ENCODE data around the gene NTRK1. TPM values are rescaled to one million over a fixed set of nuclear protein-coding genes. Genes with fewer than 3 reads are reported as not detected.

NTRK1 gene
- total RNA-seq, 3 donors from 2014 or later (not counting 1 experiment from before 2014, with no cell fraction given) = 1.7 to 16.7 (median 2.4) TPM

GRCh38 chr1:156885314-156885713 is 24.6 kb downstream of the NTRK1 start:
- no peak overlapping the region for H3K27ac ChIP-seq (ENCODE audit: low read length)
- Mint-ChIP-seq H3K27me3 (ENCODE audit: low read depth in 2 of 2) (peaks cover 24 to 33% of the 10 kb centered on the region in 2 donors), H3K27ac (no peak overlapping the region), H3K4me3 (no peak overlapping the region), H3K36me3 (no peaks in the 10 kb centered on the region), H3K9me3 (no peaks in the 10 kb centered on the region), H3K4me1 (peaks cover 5 to 6% of the 10 kb centered on the region in 2 donors)
- no peaks in the 10 kb centered on the region for H3K36me3 ChIP-seq (ENCODE audit: control insufficient read depth, insufficient read depth, low read length)
- H3K4me1 ChIP-seq (ENCODE audit: control insufficient read depth, insufficient read depth, low read length) = no peaks in the 10 kb centered on the region
- ATAC-seq (no peak), DNase-seq (no peak)
- no peak overlapping the region for H3K4me3 ChIP-seq (ENCODE audit: low read length)
- peaks cover 3% of the 10 kb centered on the region for H3K27me3 ChIP-seq (ENCODE audit: control insufficient read depth, insufficient read depth, low read length)
- no peak for TF ChIP-seq CTCF (IDR thresholded peaks at IDR 0.05)
- no CpG with 5 or more reads among the region's 1 CpG for WGBS (ENCODE audit: insufficient coverage)
- intact Hi-C loops (cut with micrococcal nuclease) = no loop called here
- no peaks in the 10 kb centered on the region for H3K9me3 ChIP-seq (ENCODE audit: control insufficient read depth, insufficient read depth, low read length)

- intact Hi-C loops (cut with micrococcal nuclease) = no loop called here
- ATAC-seq (no peak), DNase-seq (no peak)
- TF ChIP-seq CTCF (IDR thresholded peaks at IDR 0.05) = no peak
- Mint-ChIP-seq H3K27ac (no peak overlapping the region), H3K4me1 (peaks cover 7 to 8% of the 10 kb centered on the region in 2 donors), H3K4me3 (no peak overlapping the region), H3K27me3 (ENCODE audit: low read depth in 2 of 2) (peaks cover 27 to 35% of the 10 kb centered on the region in 2 donors), H3K36me3 (no peaks in the 10 kb centered on the region), H3K9me3 (no peaks in the 10 kb centered on the region)
- Histone ChIP-seq H3K36me3 (ENCODE audit: control insufficient read depth, insufficient read depth, low read length) (no peaks in the 10 kb centered on the region), H3K27ac (ENCODE audit: low read length) (no peak overlapping the region), H3K4me3 (ENCODE audit: low read length) (no peak overlapping the region), H3K4me1 (ENCODE audit: control insufficient read depth, insufficient read depth, low read length) (no peaks in the 10 kb centered on the region), H3K9me3 (ENCODE audit: control insufficient read depth, insufficient read depth, low read length) (no peaks in the 10 kb centered on the region), H3K27me3 (ENCODE audit: control insufficient read depth, insufficient read depth, low read length) (peaks cover 3% of the 10 kb centered on the region)
- WGBS (ENCODE audit: insufficient coverage) = 71% methylated on average over 12 of the region's 13 CpGs
Measured at GRCh38 chr1:156885880-156886355, 25.3 kb downstream of the NTRK1 start.

GRCh38 chr1:156886583-156887281 is 26.1 kb downstream of the NTRK1 start:
- Mint-ChIP-seq H3K9me3 (no peaks in the 10 kb centered on the region), H3K27me3 (ENCODE audit: low read depth in 2 of 2) (peaks cover 27 to 36% of the 10 kb centered on the region in 2 donors)
- no peak for TF ChIP-seq CTCF (IDR thresholded peaks at IDR 0.05)

More at GRCh38 chr1:156886583-156887281, 26.1 kb downstream of the NTRK1 start:
- H3K4me1 ChIP-seq (ENCODE audit: control insufficient read depth, insufficient read depth, low read length) = no peaks in the 10 kb centered on the region
- ATAC-seq (no peak), DNase-seq (no peak)
- no peak overlapping the region for H3K27ac ChIP-seq (ENCODE audit: low read length)
- H3K4me1 Mint-ChIP-seq = peaks cover 7 to 8% of the 10 kb centered on the region in 2 donors
- no peaks in the 10 kb centered on the region for H3K36me3 ChIP-seq (ENCODE audit: control insufficient read depth, insufficient read depth, low read length)
- no peak overlapping the region for H3K4me3 ChIP-seq (ENCODE audit: low read length)
- 52% methylated on average over 6 of the region's 6 CpGs for WGBS (ENCODE audit: insufficient coverage)
- H3K9me3 ChIP-seq (ENCODE audit: control insufficient read depth, insufficient read depth, low read length) = no peaks in the 10 kb centered on the region
- intact Hi-C loops (cut with micrococcal nuclease) = no loop called here
- peaks cover 7% of the 10 kb centered on the region for H3K27me3 ChIP-seq (ENCODE audit: control insufficient read depth, insufficient read depth, low read length)
- no peak overlapping the region for H3K27ac Mint-ChIP-seq
- no peaks in the 10 kb centered on the region for H3K36me3 Mint-ChIP-seq
- no peak overlapping the region for H3K4me3 Mint-ChIP-seq
